T-helper 2 cell treated with Interferon-gamma antibody and Interleukin-4, amounts not matched to agents 100 ng/mL and 5 ng/mL, for 36 hours (primary cell): Measurements from ENCODE around the gene FAM174C. TPM values are rescaled to one million over a fixed set of nuclear protein-coding genes. Genes with fewer than 3 reads are reported as not detected.

ENCODE experiments used
- intact Hi-C: fragments of 100-400 bp; cut with micrococcal nuclease; formaldehyde crosslinking; loops from one replicate; pipeline ENCODE4 v1.15.1; 2023
- total RNA-seq: library from RNA; stranded (reverse); gene quantifications from 2 replicates; pipeline ENCODE4 v1.2.3, GENCODE V29; 2022

The FAM174C gene
- total RNA-seq, 1 donor from 2014 or later, result 57.8 TPM

DNA sequence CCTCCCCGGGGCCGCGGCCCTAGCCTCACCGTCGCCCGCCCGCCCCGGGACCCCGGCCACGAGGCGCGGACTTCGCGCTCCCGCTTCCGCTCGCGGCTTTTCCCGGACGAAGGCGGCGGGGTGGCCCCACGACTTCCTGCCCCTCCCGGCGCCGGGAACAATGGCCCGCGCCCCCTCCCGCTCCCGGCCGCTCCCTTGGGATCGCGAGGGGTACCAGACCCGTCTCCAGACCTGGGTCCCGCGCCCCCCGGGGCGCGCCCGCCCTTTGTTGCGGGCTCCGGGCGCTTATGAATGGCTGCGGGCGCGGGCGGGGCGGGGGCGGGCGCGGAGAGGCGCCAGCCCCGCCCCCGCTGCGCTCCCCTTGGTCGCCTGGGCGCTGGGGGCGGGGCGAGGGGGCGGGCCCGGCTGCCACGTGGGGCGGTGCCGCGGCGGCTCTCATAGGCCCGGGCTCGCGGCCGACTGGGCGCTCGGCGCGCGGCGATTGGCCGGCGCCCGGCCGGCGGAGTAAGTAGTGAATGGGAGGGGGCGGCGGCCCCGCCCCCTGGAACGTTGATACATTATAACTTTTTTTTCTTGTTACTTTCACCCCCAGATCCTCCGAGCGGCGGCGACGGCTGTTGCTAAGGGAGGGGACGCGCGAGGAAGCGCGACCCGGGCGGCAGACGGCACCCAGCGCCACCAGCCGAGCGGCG is 25.9 kb upstream of the FAM174C start:
- intact Hi-C loops, result loop anchor here (1.0 to 5.0 kb wide), 3 partner anchors 10 to 222 kb away; partner anchors contain the start of genes CIRBP and CNN2

DNA sequence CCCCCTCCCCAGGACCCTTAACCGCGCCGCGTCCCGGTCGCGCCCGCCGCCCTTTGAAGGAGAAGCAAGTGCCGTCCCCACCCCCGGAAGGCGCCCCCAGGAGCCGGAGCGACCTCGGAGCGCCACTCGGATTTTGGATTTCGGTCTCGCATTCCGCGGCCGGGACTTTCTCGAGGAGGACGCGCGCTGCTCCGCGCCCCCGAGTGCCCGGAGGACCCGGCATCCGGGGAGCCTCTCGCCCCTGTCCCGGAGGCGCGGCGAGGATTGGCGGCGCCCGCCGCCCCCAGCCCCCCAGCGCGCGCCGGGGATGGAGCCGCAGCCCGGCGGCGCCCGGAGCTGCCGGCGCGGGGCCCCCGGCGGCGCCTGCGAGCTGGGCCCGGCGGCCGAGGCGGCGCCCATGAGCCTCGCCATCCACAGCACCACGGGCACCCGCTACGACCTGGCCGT is 25.3 kb upstream of the FAM174C start:
- intact Hi-C loops, result loop anchor here (1.0 to 5.0 kb wide), 4 partner anchors 9 to 223 kb away; partner anchors contain the start of genes CIRBP and CNN2

DNA sequence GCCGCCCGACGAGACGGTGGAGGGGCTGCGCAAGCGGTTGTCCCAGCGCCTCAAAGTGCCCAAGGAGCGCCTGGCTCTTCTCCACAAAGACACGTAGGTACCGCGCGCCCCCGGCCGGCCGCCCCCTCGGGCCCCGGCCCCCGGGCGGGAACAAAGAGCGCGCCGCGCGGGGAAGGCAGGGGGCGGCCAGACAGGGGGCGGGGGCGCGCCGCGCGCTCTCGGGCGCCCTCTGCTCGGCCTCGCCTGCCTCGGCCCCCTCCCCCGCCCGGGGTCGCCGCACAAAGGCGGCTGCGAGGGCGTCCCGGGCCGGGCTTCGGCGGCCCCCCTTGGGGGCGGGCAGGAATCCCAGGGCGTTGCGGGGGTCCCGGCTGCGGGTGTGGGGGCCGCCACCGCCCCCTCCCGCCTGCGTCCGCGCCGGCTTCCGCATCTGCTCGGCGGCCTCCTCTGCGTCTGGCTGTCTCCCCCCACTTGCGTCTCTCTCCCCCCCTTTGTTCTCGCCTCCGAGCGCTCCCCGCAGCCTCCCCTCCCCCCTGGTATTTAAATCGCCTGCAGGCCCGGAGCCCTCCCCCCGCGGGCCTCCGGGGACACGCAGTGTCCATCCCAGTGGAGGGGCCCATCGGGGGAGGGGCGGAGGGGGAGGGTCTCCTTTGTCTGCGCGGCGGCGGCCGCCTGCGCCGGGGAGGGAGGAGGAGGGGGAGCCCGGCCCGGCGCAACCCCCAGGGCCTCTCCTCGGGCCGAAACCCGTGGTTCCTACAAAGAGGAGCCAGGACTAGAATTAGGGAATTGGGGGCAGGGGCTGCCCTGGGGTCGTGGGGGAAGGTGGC is 24.7 kb upstream of the FAM174C start:
- intact Hi-C loops, result loop anchor here (5.0 kb wide), 1 partner anchor 213 kb away; no protein-coding TSS in a partner anchor

DNA sequence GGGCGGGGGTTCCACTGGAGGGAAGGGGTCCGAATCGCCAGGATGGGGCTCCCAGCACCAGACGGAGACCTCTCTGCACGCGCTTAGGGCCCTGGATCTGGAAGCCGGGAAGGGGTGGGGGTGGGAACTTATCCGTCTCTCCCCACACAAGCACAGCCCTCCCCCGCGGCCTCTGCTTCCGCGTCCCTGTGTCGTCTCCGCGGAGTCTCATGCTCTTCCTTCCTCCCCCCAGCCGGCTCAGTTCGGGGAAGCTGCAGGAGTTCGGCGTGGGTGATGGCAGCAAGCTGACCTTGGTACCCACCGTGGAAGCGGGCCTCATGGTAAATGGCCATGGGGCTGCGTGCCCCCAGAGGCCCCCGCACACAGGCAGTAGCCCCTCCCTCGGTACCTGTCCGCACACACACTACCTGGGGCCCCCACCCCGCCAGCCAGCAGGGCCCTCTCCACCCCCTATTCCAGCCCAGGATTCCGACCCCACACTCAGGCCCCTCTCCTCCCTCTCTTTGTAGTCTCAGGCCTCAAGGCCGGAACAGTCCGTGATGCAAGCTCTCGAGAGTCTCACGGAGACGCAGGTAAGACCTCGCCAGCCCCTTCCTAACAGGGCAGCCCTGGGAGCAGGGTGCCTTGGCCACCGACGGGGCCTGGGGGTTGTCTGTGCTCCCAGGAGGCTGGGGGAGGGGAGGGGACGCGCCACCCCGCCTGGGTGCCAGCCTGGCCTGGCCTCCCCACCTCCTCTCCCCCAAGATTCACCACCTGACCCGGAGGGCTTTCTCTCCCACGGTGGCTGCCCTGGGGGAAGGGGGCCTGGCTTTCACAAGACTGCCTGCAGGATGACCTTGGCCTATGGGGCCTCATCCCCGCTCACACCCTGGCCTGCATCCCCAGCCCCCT is 23.8 kb upstream of the FAM174C start:
- intact Hi-C loops, result loop anchor here (5.0 kb wide), 1 partner anchor 214 kb away; no protein-coding TSS in a partner anchor

DNA sequence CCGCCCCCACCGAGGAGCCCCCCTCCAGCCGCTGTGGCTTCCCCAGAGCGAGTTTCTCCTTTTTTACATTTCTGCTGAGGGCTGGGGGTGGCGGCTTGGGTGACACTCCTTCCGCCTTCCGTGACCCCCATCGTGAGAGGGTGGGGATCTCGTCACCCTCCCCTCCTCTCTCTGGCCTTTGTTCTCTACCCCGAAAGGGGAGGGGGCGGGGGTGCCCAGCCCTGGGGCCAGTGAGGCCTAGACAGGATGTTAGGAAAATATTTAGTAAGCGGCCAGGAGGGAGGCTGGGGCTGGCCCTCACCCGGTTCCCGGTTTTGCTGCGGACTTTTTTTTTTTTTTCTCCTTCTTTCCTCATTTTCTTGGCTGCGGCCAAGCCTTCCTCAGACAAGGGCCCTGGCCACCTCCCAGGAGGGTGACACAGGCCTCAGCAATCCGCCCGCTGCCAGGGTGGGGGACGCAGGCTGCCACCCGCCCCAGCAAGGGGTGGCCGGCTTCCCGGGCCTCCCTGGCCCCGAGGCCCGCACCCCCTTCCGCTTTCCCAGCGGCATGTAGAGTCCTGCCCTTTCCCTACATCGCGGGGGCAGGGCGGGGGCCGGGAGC is 23.0 kb upstream of the FAM174C start:
- intact Hi-C loops, result loop anchor here (5.0 kb wide), 1 partner anchor 215 kb away; no protein-coding TSS in a partner anchor

DNA sequence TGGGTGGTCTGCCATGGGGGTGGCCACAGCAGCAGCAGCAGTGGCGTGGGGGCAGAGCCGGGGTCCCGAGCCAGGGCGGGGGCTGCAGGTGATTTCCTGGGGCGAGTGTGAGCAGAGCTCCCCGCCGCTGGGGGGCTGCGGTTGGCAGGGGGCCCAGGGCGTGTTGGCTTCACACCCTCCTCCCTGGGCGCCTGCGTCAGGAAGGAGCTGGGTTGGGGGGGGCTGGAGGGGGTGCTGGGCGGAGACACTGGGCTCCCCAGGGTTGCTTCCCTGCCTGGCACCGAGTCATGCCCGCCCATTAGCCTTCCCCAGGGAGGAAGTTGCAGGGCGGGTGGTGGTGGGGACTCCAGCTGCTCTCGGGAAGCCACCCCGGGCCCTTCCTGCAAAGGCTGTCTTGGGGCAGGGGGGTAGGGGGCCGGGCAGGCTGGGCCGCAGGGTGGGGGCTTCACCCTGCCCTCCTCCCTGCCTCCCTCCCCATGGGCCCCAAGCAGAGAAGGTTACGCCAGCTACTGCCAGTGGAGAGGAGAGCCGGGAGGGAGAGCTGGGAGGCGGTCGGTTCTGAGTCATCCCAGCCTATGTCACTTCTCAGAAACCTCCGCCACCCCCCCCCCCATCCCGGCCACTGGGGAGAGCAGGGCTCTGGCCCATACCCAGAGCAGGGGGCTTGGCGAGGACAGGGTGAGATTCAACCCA is 22.4 kb upstream of the FAM174C start:
- intact Hi-C loops, result loop anchor here (5.0 kb wide), 1 partner anchor 216 kb away; no protein-coding TSS in a partner anchor

DNA sequence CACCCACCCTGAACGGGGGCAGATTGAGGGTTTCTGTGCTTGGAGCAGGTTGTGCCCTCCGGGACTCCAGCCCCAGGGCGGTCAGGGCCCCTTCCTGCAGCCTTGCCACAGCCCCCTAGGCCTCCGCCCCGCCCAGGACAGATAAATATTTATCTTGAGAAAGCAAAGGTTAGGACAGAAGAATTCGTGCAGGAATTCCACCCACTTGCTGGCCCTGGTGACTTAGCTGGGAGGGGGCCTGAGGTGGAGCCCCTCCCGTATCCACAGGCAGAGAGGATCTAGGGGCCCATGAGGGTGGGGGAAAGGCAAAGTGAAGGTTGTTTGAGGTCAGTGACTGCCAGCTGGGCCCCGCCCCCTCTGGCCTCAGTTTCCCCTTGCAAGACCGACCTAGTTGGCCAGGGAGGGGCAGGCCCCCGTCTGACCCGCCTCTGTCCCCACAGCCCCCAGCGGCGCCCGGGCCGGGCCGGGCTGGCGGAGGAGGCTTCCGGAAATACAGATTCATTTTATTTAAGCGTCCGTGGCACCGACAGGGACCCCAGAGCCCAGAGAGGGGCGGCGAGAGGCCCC is 21.7 kb upstream of the FAM174C start:
- intact Hi-C loops, result loop anchor here (5.0 kb wide), 1 partner anchor 216 kb away; no protein-coding TSS in a partner anchor

DNA sequence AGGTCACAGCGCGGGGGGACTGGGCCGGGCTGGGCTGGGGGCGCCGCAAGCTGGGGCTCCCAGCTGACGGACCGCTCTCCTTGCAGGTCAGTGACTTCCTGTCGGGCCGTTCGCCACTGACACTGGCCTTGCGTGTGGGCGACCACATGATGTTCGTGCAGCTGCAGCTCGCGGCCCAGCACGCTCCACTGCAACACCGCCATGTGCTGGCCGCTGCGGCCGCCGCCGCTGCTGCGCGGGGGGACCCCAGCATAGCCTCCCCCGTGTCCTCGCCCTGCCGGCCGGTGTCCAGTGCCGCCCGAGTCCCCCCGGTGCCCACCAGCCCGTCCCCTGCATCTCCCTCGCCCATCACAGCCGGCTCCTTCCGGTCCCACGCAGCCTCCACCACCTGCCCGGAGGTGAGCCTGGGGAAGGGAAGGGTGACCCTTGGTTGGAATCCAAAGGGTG is 21.2 kb upstream of the FAM174C start:
- intact Hi-C loops, result loop anchor here (5.0 kb wide), 1 partner anchor 217 kb away; no protein-coding TSS in a partner anchor

DNA sequence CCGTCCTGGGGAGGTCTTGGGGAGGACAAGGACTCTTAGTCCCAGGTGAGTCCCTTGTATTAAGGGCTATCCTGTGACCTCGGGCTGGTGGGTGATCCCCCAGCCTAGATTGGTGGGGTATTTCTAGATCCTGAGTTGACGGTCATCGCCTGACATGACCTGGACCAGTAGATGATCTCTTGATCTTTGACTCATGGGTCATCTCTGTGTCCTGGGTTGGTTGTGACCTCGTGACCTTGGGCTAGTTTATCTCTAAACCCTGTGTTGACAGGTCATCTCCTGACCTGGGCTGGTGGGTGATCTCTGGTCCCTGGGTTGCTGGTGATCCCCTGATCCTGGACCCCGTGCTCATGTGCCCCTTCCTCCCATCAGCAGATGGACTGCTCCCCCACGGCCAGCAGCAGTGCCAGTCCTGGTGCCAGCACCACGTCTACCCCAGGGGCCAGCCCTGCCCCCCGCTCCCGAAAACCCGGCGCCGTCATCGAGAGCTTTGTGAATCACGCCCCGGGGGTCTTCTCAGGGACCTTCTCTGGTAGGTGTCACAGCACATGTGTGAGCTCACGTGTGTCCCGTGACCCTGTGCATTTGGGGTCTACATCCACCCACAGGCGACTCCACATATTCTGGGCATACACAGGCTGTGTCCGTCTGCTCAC is 20.7 kb upstream of the FAM174C start:
- intact Hi-C loops, result loop anchor here (5.0 kb wide), 1 partner anchor 217 kb away; no protein-coding TSS in a partner anchor

DNA sequence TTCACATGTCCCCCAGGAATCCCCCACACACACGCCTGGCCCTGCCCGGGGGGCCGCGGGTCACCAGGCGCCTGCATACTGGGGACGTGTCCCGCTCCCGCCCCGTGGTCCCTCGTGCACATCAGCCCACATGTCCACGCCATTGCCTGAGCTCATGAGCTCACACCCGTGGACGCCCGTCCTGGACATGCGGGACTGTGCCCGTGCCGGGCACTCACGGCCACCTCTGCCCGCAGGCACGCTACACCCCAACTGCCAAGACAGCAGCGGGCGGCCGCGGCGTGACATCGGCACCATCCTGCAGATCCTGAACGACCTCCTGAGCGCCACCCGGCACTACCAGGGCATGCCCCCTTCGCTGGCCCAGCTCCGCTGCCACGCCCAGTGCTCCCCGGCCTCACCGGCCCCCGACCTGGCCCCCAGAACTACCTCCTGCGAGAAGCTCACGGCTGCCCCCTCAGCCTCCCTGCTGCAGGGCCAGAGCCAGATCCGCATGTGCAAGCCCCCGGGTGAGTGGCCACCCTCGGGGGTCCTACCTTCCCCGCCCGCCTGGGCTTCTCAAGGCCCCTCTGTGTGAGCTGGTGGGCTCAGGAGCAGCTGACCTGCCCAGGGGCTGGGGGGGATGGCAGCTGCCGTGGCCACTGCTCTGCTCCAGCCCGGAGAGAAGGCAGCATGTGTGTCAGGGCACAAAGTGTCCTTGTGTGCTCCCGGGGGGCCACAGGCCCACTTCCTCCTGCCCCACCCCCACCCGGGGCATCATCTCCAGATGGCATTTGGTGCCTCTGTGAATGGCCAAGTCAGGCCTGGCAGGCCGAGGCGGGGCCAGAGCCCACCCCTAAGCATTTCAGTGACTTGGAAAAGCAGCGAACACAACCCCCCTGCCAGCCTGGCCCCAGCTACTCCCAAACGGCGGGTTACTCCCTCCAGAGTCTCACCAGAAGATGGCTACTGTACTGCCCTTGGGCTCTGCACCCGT is 19.9 kb upstream of the FAM174C start:
- intact Hi-C loops, result no loop called here

DNA sequence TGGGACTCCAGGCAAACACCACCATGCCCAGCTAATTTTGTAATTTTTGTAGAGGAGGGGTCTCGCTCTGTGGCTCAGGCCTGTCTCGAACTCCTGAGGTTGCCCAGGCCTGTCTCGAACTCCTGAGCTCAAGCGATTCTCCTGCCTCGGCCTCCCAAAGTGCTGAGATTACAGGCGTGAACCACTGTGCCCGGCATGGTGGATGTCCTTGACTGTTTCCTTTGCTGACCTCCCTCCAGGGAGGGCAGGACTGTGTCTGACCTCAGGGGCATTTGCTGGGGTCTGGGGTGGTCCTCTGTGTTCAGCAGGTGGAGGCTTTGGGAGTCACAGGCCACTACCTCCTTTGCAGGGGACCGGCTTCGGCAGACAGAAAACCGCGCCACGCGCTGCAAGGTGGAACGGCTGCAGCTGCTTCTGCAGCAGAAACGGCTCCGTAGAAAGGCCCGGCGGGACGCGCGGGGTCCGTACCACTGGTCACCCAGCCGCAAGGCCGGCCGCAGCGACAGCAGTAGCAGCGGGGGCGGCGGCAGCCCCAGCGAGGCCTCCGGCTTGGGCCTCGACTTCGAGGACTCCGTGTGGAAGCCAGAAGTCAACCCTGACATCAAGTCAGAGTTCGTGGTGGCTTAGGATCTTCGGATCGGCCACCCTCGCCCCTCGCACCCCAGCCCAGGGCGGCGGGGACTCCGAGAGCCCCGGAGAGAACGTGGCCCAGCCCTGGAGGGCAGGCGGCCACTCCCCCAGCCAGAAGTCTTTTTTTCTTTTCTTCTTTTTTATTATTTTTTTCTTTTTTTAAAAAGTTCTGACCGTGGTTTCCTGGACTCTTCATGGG is 18.5 kb upstream of the FAM174C start:
- intact Hi-C loops, result no loop called here

DNA sequence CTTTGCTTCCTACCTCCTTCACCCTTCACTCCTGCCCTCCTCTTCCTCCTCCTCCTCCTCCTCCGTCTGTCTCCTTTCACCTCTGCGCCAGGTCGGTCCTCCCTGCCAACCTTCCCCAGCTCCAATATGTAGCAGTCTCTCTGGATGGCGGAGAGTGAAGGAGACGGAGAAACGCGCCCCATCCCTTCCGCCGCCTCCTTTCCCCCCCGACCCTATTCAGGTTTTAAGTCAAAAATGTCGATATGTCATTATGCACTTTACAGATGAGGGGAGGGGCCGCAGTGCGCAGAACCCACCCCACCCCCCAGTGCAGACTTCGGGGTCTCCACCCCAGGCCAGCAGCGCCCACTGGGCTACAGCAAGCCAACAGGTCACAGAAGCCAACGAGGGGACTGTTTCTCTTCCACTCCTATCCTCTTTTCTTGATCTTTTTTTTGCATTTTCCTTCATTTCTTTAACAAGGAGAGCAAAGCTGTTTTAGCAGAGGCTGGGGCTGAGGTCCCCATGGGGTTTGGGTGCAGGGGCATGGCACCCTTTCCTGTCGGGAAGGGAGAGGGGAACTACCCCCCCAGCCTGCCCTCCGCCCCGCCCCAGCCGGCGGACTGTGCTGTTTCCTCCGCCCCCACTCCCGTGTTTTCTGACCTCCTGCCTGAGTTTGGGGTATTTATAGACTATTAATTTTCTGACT is 17.7 kb upstream of the FAM174C start:
- intact Hi-C loops, result no loop called here

DNA sequence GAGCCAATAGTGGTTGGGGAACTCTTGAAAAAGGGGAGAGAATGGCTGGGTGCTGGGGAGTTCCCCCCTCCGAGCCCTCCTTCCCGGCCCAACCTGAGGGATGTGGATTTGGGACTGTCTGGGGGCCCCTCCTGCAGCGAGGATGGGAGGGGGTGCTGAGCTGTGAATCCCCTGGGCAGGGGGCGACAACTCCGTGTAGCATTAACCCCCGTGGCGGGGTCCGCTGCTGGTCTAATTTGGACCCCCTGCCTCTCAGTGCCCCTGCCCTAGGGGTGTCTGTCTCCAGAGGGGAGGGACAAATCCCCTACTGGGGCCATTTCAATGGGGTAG is 17.2 kb upstream of the FAM174C start:
- intact Hi-C loops, result no loop called here

DNA sequence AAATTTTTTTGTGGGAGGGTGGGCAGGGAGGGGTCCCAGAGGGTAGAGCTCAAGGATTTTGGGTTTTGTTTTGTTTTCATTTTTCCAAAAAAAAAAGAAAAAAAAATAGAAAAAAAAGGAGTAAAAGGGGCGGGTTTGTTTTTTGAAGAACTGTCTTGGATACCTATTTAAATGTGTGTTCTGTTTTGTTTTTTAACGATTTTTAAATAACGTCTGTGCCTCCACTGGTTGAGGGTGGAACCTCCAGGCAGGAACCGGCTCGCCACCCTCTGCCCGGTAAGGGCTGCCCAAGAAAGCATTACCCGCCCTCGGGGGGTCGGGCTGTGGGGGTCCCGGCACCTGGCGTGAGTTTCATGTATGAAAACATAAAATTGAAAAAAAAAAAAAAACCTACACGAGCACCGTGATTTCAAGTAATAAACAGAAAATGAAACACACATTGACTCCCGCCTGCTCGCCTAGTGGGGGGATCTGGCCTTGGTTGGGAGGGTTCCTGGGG is 16.6 kb upstream of the FAM174C start:
- intact Hi-C loops, result loop anchor here (1.0 kb wide), 1 partner anchor 9 kb away; no protein-coding TSS in a partner anchor

DNA sequence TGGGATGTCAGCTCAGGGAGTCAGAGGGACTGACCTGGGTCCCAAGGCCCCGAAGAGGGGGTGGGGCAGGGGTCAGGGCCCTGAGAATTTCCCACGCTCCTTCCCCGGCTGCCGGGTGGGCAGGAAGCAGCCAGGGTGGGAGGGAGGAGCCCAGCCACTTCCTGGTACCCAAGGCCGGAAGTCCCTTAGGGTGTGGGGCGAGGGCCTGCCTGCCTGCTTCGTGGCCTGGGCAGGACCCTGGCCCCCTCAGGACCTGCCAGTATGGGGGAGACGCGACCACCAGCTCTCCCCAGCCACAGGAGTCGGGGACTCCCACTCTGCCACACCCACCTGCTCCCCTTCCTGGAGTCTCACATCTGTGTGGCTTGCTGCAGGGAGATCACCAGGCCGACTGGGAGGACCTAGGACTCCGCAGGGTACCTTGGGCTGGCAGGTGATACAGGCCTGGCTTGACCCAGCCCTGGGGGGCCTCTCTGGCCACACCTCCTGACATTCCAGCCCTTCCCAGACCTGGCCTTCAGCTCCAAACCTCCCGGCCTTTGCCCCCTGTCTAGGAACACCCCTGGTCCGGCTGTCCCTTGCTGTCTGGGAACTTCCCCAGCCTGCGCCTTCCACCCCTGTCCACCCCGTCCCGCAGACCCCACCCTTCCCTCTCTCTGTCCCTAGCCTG is 16.0 kb upstream of the FAM174C start:
- intact Hi-C loops, result loop anchor here (1.0 kb wide), 1 partner anchor 10 kb away; no protein-coding TSS in a partner anchor
